GM18520 (cell line): ENCODE measurements around the gene CDHR3.
"Not testable (repeated sequence)": the region's sequence is repeated elsewhere in the genome, so short reads cannot be mapped to it uniquely, and the experiment has no call there.

Source experiments
- ATAC-seq: cut with Tn5 transposase; IDR thresholded peaks from one replicate; pipeline ENCODE4 v1.9.1; 2021; ENCODE audit not compliant: unreplicated experiment

Gene CDHR3

GRCh38 chr7:105955651-105956466, 7.2 kb upstream of the CDHR3 start:
- not testable (repeated sequence) for ATAC-seq

- ATAC-seq: no peak
Observed at GRCh38 chr7:105958012-105958411, 5.1 kb upstream of the CDHR3 start.

GRCh38 chr7:105962353-105962752, 711 bp upstream of the CDHR3 start:
- no peak for ATAC-seq

- no peak for ATAC-seq
Observed at GRCh38 chr7:105971845-105972244, 8.8 kb downstream of the CDHR3 start.

- no peak for ATAC-seq
Observed at GRCh38 chr7:105972276-105972675, 9.2 kb downstream of the CDHR3 start.

- ATAC-seq: no peak
Observed at GRCh38 chr7:105974471-105974870, 11.4 kb downstream of the CDHR3 start.

GRCh38 chr7:105975770-105976417, 12.8 kb downstream of the CDHR3 start:
- ATAC-seq: no peak

- no peak for ATAC-seq
Observed at GRCh38 chr7:105976868-105977267, 13.8 kb downstream of the CDHR3 start.

GRCh38 chr7:105978035-105978434, 15.0 kb downstream of the CDHR3 start:
- no peak for ATAC-seq

GRCh38 chr7:105978974-105979373, 15.9 kb downstream of the CDHR3 start:
- ATAC-seq: no peak

- ATAC-seq: no peak
Observed at GRCh38 chr7:105979405-105979804, 16.3 kb downstream of the CDHR3 start.

- ATAC-seq: no peak
Observed at GRCh38 chr7:105980645-105981396, 17.8 kb downstream of the CDHR3 start.

GRCh38 chr7:105982388-105982787, 19.3 kb downstream of the CDHR3 start:
- ATAC-seq: no peak

- ATAC-seq: not testable (repeated sequence)
Observed at GRCh38 chr7:105984808-105985207, 21.7 kb downstream of the CDHR3 start.

GRCh38 chr7:105985229-105985628, 22.2 kb downstream of the CDHR3 start:
- no peak for ATAC-seq

- no peak for ATAC-seq
Observed at GRCh38 chr7:105985672-105986215, 22.7 kb downstream of the CDHR3 start.

- no peak for ATAC-seq
Observed at GRCh38 chr7:105987046-105987445, 24.0 kb downstream of the CDHR3 start.

GRCh38 chr7:105988276-105988675, 25.2 kb downstream of the CDHR3 start:
- ATAC-seq: no peak

- no peak for ATAC-seq
Observed at GRCh38 chr7:105989191-105989590, 26.1 kb downstream of the CDHR3 start.

- no peak for ATAC-seq
Observed at GRCh38 chr7:105989686-105990085, 26.6 kb downstream of the CDHR3 start.

- no peak for ATAC-seq
Observed at GRCh38 chr7:105990141-105990540, 27.1 kb downstream of the CDHR3 start.
